ENCODE results near the gene SCARB2.

The SCARB2 gene

DNA sequence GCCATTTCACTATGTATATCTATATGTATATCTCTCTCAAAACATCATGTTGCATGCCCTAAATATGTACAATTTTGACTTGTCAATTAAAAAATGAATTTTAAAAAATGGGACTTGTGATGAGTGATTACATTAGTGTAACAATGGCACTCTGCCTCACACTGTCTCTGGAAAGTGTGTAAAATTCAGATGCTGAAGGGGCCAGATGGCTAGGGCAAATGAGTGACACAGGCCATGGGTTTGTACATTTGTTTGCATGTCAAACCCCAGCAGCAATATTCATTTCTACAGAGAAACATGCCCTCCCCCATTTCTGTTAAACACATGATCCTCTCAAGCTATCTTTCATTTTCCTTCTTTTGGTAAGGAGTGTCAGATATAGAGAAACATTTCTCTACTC, 8.1 kb downstream of the SCARB2 start:
- H3K27ac ChIP-seq: no peak overlapping the region
- TF ChIP-seq, protein P1, sequence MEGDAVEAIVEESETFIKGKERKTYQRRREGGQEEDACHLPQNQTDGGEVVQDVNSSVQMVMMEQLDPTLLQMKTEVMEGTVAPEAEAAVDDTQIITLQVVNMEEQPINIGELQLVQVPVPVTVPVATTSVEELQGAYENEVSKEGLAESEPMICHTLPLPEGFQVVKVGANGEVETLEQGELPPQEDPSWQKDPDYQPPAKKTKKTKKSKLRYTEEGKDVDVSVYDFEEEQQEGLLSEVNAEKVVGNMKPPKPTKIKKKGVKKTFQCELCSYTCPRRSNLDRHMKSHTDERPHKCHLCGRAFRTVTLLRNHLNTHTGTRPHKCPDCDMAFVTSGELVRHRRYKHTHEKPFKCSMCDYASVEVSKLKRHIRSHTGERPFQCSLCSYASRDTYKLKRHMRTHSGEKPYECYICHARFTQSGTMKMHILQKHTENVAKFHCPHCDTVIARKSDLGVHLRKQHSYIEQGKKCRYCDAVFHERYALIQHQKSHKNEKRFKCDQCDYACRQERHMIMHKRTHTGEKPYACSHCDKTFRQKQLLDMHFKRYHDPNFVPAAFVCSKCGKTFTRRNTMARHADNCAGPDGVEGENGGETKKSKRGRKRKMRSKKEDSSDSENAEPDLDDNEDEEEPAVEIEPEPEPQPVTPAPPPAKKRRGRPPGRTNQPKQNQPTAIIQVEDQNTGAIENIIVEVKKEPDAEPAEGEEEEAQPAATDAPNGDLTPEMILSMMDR (conservative IDR thresholded peaks at IDR 0.05; ENCODE audit: low read depth): no peak
- ChIA-PET POLR2A (ENCODE audit: low non-redundant PET) (no interaction called here), CTCF (interaction anchor here (0.6 kb wide), 1 partner anchor 679 kb away, joined by 3 read pairs; no protein-coding TSS in a partner anchor)
- DNase-seq (ENCODE audit: low spot score): no peak

DNA sequence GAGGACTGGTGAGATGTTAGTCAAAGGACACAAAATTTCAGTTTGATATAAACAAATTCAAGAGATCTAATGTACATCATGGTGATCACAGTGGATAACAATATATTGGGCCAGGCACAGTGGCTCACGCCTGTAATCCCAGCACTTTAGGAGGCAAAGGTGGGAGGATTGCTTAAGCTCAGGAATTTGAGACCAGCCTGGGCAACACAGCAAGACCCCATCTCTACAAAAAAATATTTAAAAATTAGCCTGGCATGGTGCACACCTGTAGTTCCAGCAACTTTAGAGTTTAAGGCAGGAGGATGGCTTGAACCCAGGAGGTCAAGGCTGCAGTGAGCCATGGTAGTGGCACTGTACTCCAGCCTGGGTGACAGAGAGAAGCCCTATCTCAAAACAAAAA, 8.7 kb downstream of the SCARB2 start:
- ChIA-PET CTCF (interaction anchor here (0.6 kb wide), 1 partner anchor 678 kb away, joined by 3 read pairs; no protein-coding TSS in a partner anchor), POLR2A (ENCODE audit: low non-redundant PET) (no interaction called here)
- TF ChIP-seq, protein P1 (conservative IDR thresholded peaks at IDR 0.05; ENCODE audit: low read depth): no peak
- H3K27ac ChIP-seq: no peak overlapping the region
- DNase-seq (ENCODE audit: low spot score): no peak

DNA sequence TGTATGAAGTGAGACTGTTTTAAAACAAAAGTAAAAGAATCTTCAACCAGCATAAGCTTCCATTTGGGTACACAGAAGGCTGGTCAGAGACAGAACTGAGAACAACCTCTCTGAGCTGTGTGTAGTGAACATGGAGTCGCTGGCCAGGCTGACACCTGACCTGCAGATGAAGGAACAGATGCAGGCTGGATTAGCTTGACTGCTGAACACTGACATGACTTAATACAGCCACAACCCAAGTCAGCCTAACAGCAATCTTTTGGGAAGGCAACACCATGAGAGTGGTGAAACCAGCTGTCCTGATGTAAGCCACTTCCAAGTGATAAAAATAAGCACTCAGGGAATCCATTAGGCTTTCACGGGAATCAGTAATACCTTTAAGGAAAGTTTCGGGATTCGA, 10.1 kb downstream of the SCARB2 start:
- DNase-seq (ENCODE audit: low spot score): no peak
- ChIA-PET CTCF (interaction anchor here (0.7 kb wide), 1 partner anchor 20 kb away, joined by 3 read pairs; no protein-coding TSS in a partner anchor), POLR2A (ENCODE audit: low non-redundant PET) (no interaction called here)
- TF ChIP-seq, protein P1 (conservative IDR thresholded peaks at IDR 0.05; ENCODE audit: low read depth): no peak
- no peak overlapping the region for H3K27ac ChIP-seq

DNA sequence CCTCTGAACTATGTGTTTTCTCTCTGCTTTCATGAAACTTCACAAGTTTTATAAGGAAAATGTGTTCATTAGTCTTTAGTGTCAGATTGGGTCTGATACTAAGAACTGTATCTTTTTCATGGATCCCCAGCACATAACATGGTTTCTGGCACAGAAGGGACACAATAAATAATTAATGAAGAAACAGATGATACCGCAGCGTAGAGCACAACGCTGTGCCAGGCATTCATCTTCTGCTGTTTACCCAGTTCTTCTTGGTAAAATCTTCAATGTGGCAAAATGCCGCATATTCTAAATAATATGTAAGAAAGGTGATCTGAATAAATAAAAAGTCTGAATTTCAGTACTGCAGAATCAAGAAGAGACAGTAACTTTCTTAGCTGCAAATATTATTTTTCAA, 12.3 kb downstream of the SCARB2 start:
- ChIA-PET CTCF (interaction anchor here (0.7 kb wide), 1 partner anchor 790 kb away, joined by 3 read pairs; no protein-coding TSS in a partner anchor), POLR2A (ENCODE audit: low non-redundant PET) (no interaction called here)
- TF ChIP-seq, protein P1 (conservative IDR thresholded peaks at IDR 0.05; ENCODE audit: low read depth): no peak
- no peak for DNase-seq (ENCODE audit: low spot score)
- no peak overlapping the region for H3K27ac ChIP-seq

DNA sequence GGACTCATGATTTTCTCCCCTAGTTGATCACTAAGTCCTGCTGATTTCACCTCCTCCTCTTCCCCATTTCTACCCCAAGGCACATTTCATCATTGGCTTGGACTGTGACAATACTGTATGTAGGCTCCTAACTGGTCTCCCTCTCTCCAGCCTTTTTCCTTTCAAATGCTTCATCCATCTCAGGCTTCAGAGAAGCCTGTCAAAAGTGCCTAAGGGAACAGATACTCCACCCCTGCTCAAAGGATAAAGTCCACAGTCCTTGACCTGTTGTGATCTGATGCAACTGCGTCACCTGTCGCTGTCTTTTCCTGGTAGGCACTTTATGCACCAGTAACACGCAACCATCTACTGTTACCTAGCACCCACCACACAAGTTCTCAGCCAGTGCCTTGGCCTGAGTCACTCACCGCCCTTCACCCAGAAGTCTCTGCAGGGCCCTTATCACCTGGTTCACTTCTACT, 12.8 kb downstream of the SCARB2 start:
- CTCF ChIA-PET: interaction anchor here (0.7 kb wide), 1 partner anchor 10 kb away, joined by 3 read pairs; no protein-coding TSS in a partner anchor
- no peak for DNase-seq (ENCODE audit: low spot score)
- TF ChIP-seq, protein P1 (conservative IDR thresholded peaks at IDR 0.05; ENCODE audit: low read depth): no peak
- H3K27ac ChIP-seq: no peak overlapping the region
- POLR2A ChIA-PET (ENCODE audit: low non-redundant PET): no interaction called here

DNA sequence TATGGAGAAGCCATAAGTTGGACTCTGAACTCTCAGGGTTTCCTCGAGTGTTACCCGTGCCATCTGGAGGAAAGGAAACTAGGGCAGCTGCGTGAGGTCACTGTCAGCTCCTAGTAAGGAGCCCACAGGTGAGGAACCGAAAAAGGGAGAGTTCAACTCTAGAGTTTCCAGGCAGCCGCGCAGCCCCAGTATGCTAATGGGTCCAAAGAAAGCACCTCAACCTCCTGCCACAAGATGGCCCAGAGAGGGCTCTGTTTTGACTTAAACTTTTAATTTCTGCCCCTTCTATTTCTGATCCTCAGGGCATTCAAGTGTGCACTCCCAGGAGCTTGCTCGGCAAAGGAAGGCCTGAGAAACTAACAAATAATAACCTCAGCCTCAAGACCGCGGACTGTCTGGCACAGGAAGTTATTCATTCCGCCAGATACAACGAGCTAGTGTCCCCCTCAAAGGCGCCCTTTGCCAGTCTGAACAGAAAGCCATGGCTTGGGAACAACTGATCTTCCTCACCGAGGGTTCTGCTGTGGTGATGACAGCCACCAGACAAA, 13.9 kb downstream of the SCARB2 start:
- peak overlapping the region; percentile 14; the same call in 1 of the 2 replicates for H3K27ac ChIP-seq
- TF ChIP-seq, protein P1 (conservative IDR thresholded peaks at IDR 0.05; ENCODE audit: low read depth): no peak
- no peak for DNase-seq (ENCODE audit: low spot score)
- ChIA-PET POLR2A (ENCODE audit: low non-redundant PET) (no interaction called here), CTCF (interaction anchor here (0.7 kb wide), 1 partner anchor 11 kb away, joined by 3 read pairs; no protein-coding TSS in a partner anchor)
